GM19328 (cell line): Measurements from ENCODE around the gene TSEN34.
"Not testable (repeated sequence)": the region's sequence is repeated elsewhere in the genome, so short reads cannot be mapped to it uniquely, and the experiment has no call there.

Experiments used
- ATAC-seq: cut with Tn5 transposase; IDR thresholded peaks from one replicate; pipeline ENCODE4 v1.9.1; 2021; ENCODE audit warnings: mild to moderate bottlenecking, moderate library complexity; ENCODE audit not compliant: unreplicated experiment

The TSEN34 gene

GRCh38 chr19:54207983-54208783, 17.1 kb downstream of the TSEN34 start:
- ATAC-seq, result no peak

- no peak for ATAC-seq
Measured at GRCh38 chr19:54208784-54209057, 17.6 kb downstream of the TSEN34 start.

GRCh38 chr19:54209058-54209810, 18.1 kb downstream of the TSEN34 start:
- no peak for ATAC-seq

- no peak for ATAC-seq
Measured at GRCh38 chr19:54209811-54210494, 18.8 kb downstream of the TSEN34 start.

GRCh38 chr19:54211235-54211634, 20.1 kb downstream of the TSEN34 start:
- no peak for ATAC-seq

- not testable (repeated sequence) for ATAC-seq
Measured at GRCh38 chr19:54214217-54214616, 23.1 kb downstream of the TSEN34 start.

GRCh38 chr19:54214734-54215133, 23.6 kb downstream of the TSEN34 start:
- ATAC-seq, result not testable (repeated sequence)

GRCh38 chr19:54216869-54217268, 25.8 kb downstream of the TSEN34 start:
- ATAC-seq, result no peak

GRCh38 chr19:54217517-54218247, 26.6 kb downstream of the TSEN34 start:
- ATAC-seq, result not testable (repeated sequence)

GRCh38 chr19:54218259-54218658, 27.2 kb downstream of the TSEN34 start:
- no peak for ATAC-seq

- ATAC-seq, result no peak
Measured at GRCh38 chr19:54218960-54219661, 28.0 kb downstream of the TSEN34 start.

GRCh38 chr19:54219702-54220101, 28.6 kb downstream of the TSEN34 start:
- ATAC-seq, result not testable (repeated sequence)

GRCh38 chr19:54221947-54222346, 30.8 kb downstream of the TSEN34 start:
- not testable (repeated sequence) for ATAC-seq

GRCh38 chr19:54222474-54223276, 31.6 kb downstream of the TSEN34 start, which contains the start of gene LILRB3:
TSS of gene LILRB3 (minus strand) at chr19:54223007. CDS start at chr19:54222976, 31 bp downstream.
- not testable (repeated sequence) for ATAC-seq

GRCh38 chr19:54223277-54223936, 32.3 kb downstream of the TSEN34 start:
- ATAC-seq, result not testable (repeated sequence)

GRCh38 chr19:54223937-54224281, 32.8 kb downstream of the TSEN34 start:
- not testable (repeated sequence) for ATAC-seq

GRCh38 chr19:54224619-54225018, 33.5 kb downstream of the TSEN34 start:
- ATAC-seq, result not testable (repeated sequence)

- ATAC-seq, result no peak
Measured at GRCh38 chr19:54229146-54229545, 38.0 kb downstream of the TSEN34 start.

GRCh38 chr19:54230031-54230430, 38.9 kb downstream of the TSEN34 start:
- no peak for ATAC-seq
